Activated gamma-delta T cell (primary cell): ENCODE results near the gene USP32.
"Not testable (repeated sequence)": the region's sequence is repeated elsewhere in the genome, so short reads cannot be mapped to it uniquely, and the experiment has no call there.

Experiments
- DNase-seq: peaks from one replicate; lab custom pipeline; 2025; lab: John Stamatoyannopoulos, UW

USP32 gene

GRCh38 chr17:60230358-60230757 lies 161.6 kb downstream of the USP32 start:
- no peak for DNase-seq

DNA sequence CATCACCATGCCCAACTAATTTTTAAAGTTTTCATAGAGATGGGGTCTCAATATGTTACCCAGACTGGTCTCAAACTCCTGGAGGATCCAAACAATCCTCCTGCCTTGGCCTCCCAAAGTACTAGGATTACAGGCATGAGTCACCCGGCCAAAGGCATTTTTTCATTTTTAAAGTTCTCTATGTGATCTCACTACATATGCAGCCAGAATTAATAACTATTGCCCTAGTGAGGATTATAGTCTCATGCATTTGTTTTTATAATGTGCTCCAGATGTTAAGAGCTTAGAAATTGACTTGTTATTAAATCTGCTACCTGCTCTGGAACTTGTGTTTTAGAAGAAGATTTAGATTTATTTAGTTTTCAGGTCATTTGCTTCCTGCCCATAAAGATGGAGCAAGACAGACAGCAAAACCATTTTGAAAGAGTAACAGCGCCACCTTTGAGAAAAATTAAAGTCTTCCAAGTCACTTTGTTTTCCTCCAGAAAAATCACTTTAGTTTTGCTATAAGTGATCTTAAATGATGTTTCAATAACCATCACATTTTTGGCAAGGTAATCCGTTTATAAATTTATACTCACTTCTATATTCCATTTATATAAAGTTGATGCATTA lies 162.6 kb downstream of the USP32 start:
- DNase-seq, result no peak

DNA sequence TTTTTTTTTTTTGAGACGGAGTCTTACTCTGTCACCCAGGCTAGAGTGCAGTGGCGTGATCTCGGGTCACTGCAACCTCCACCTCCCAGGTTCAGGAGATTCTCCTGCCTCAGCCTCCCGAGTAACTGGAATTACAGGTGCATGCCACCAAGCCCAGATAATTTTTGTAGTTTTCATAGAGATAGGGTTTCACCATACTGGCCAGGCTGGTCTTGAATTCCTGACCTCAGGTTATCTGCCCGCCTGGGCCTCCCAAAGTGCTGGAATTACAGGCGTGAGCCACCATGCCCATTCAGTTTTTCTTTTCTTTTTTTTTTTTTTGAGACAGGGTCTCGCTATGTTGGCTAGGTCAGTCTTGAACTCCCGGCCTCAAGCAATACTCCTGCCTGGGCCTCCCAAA lies 164.7 kb downstream of the USP32 start:
- not testable (repeated sequence) for DNase-seq

- no peak for DNase-seq
These were observed 167.9 kb downstream of the USP32 start for GRCh38 chr17:60224064-60224463.

- DNase-seq, result no peak
These were observed 168.5 kb downstream of the USP32 start for GRCh38 chr17:60223456-60223855.

- not testable (repeated sequence) for DNase-seq
These were observed 173.2 kb downstream of the USP32 start for GRCh38 chr17:60218774-60219173.

- DNase-seq, result not testable (repeated sequence)
These were observed 176.0 kb downstream of the USP32 start for GRCh38 chr17:60215895-60216294.

GRCh38 chr17:60211282-60211681 lies 180.7 kb downstream of the USP32 start:
- not testable (repeated sequence) for DNase-seq

DNA sequence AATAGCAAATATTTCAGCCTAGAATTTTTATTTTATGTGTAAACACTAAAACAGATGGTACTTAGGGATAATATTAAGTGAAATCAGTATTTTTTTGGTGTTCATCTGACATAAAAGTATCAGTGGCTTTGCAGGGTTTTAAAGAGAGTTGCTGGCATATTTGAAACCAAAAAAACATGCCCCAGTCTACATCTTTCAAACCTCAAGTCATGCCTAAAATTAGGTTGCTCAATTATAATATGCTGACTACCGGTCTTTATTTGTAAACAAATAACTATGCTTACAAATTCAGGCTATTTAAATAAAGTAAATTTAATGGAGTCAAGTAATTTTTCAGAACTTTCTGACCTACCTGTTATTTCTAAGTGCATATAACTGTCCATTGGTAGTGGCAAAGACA lies 183.6 kb downstream of the USP32 start:
- DNase-seq, result not testable (repeated sequence)

DNA sequence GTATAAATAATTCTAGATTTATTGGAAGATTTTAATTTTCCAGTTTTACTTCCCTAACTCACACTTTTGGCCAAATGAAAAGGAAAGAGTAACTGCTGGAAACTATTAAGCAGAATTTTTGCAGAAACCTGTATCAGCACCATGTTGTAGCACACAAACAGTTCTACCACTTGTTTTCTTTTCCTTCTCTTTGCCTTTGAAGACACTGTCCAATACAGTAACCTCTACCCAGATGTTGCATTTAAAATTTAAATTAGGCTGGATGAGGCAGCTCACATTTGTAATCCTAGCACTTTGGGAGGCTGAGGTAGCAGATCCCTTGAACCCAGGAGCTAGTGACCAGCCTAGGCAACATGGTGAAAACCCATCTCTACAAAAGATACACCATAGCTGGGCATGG lies 186.2 kb downstream of the USP32 start:
- not testable (repeated sequence) for DNase-seq

DNA sequence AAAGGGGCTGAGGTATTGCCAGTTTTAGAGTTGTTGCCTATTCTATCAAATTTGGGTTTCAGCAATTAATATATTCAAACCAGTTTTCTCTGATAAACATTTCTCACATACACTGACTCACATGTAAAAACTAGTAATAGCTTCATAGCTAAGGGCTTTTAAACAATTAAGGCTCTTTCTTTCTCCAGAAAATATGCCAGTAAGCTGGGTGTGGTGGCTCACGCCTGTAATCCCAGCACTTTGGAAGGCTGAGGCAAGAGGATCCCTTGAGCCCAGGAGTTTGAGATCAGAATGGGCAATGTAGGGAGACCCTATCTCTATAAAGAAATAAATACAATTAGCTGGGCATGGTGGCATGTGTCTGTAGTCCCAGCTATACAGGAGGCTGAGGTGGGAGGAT lies 193.3 kb downstream of the USP32 start:
- not testable (repeated sequence) for DNase-seq

DNA sequence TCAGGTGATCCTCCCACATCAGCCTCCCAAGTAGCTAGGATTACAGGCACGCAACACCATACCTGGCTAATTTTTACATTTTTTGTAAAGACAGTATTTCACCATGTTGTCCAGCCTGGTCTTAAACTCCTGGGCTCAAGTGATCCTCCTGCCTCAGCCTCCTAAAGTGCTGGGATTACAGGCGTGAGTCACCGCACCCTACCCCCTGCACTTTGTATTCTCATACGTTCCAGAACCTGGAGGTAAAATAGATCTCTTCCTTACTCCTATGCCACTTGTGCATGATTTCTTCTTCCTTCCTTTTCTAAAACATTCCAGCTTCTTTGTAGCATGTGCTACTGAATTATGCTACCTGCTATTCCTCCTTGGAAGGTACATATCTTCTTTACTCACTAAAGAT lies 197.8 kb downstream of the USP32 start:
- not testable (repeated sequence) for DNase-seq

- DNase-seq, result no peak
These were observed 198.5 kb downstream of the USP32 start for GRCh38 chr17:60193482-60193881.

DNA sequence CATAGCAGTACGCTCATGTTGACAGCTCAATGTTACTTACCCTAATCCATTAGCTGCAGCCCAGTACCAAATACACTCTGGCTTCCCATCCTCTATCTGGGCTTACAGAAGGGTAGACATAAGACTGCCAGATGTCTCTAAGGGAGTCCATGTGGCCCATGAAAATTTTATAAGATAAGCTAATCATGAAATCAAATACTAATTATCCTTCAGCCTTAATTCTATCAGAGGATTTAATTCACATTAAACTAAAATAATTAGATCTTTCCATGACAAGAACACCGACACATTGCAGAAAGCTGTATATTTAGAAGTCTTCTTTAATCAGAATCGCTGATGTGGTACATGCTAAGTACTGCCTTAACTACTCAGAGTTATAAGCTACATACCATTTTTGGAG lies 198.9 kb downstream of the USP32 start:
- not testable (repeated sequence) for DNase-seq

DNA sequence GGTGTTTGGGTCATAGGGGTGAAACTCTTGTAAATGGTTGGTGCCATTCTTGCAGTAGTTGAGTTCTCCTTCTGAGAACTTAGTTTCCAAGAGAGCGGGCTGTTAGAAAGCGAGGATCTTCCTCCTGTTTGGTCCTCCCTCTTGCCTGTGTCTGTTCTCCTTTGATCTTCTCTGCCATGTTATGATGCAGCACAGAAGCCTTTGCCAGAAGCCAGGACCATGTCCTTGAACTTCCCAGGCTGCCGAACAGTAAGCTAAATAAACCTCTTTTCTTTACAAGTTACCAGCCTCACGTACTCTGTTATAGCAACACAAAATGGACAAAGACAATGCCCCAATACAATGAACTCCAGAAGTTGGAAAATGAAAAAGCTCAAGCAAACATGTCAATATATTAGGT lies 201.9 kb downstream of the USP32 start:
- not testable (repeated sequence) for DNase-seq

DNA sequence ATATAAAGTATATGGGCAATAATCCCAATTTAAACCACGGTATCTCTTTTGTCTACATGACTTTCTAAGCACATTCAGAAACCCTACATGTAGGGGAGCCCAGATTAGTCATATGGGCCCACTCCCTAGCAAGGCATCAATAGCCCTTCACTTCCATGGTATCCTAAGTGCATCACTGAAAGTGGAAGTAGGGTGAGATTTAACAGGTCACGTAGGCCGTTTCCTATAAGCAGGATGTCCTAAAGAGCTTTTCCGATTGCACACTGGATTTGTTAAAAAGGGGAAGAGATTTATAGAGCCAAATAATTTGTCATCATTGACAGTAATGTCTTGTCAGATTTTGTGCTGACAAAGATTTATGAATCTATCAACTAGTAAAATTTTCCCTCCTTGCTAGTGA lies 203.2 kb downstream of the USP32 start:
- DNase-seq, result no peak

- DNase-seq, result not testable (repeated sequence)
These were observed 204.8 kb downstream of the USP32 start for GRCh38 chr17:60186846-60187745.

- not testable (repeated sequence) for DNase-seq
These were observed 205.6 kb downstream of the USP32 start for GRCh38 chr17:60186372-60186771.

DNA sequence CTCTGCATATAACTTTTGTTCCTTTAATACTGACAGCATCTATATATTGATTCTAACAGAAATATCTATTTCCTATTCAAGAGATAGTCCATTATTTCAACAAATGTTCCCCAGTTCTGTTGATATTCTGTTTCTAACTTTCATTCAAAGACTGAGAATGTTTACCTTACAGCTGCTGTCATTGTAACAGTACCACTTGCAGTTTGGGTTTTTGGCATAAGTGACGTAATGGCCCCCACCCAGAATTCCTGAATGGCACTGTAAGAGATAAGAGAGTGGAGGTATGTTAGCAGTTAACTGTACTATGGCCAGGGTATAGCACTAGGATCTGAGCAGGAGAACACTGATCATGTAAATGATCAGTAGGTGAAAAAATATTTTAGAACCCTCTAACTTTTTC lies 211.6 kb downstream of the USP32 start:
- not testable (repeated sequence) for DNase-seq

DNA sequence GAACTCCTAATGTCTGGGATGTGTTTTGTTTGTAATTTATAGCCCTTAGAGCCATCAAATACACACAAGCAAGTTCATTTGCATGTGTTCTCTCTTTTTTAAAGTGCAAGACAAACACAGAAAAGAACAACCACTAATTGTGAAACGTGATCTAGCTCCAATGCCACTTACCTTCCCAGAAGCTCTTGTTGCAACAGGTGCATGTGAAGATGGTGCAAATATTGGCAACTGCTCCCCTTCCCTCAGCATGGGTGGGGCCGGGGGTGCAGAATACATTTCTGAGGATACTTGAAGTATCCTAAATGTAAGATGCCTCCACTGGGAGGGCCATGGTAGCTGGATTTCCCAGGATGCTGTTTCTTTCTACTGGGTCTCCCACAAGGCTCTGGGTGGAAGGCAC lies 213.8 kb downstream of the USP32 start:
- DNase-seq, result not testable (repeated sequence)

DNA sequence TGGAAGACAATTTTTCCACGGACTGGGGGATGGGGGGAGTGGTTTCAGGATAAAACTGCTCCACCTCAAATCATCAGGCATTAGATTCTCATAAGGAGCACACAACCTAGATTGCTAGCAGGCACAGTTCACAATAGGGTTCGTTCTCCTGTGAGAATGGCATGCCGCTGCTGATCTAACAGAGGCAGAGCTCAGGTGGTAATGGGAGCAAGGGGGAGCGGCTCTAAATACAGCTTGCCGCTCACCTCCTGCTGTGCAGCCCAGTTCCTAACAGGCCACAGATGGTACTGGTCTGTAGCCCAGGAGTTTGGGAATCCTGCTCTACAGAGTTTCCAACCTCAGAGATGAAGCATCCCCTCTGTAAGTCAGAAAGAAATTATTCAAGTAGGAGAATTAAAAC lies 215.2 kb downstream of the USP32 start:
- not testable (repeated sequence) for DNase-seq

- DNase-seq, result not testable (repeated sequence)
These were observed 217.2 kb downstream of the USP32 start for GRCh38 chr17:60174767-60175166.

- DNase-seq, result no peak
These were observed 217.9 kb downstream of the USP32 start for GRCh38 chr17:60174035-60174434.
